Esophagus muscularis mucosa (tissue), 4 donors: Measurements from ENCODE around the gene YOD1. TPM values are rescaled to one million over a fixed set of nuclear protein-coding genes. Genes with fewer than 3 reads are reported as not detected.

Experiments used
- DNase-seq: peaks from one replicate; pipeline ENCODE4 v3.0.0-alpha.2; 2017; ENCODE audit errors: extremely low spot score
- H3K27ac ChIP-seq, 4 donors: fragments of 200-600 bp; sonication (generic); replicated peaks in 1 of 4; 1 replicate in 3 of 4; 2 replicates in 1 of 4; pipeline ENCODE4 v1.5.1; 2016 to 2019; ENCODE audit warnings: mild to moderate bottlenecking in 1 of 4
- H3K27me3 ChIP-seq, 4 donors: fragments of 200-600 bp; sonication (generic); one replicate each; pipeline versions ENCODE4 v1.5.1 to v1.6.0; 2016 to 2019
- H3K36me3 ChIP-seq, 4 donors: fragments of 200-600 bp; sonication (generic); one replicate each; pipeline ENCODE4 v1.5.1; 2016 to 2019
- H3K4me1 ChIP-seq, 4 donors: fragments of 200-600 bp; sonication (generic); one replicate each; pipeline ENCODE4 v1.5.1; 2016 to 2019
- H3K4me3 ChIP-seq, 4 donors: fragments of 200-600 bp; sonication (generic); 1 replicate in 2 of 4; 2 replicates in 2 of 4; pipeline ENCODE4 v1.5.1; 2016 to 2019; ENCODE audit warnings: mild to moderate bottlenecking in 4 of 4, moderate library complexity in 1 of 4
- H3K9me3 ChIP-seq, 4 donors: fragments of 200-600 bp; sonication (generic); 1 replicate in 3 of 4; 2 replicates in 1 of 4; pipeline ENCODE4 v1.5.1; 2016 to 2019
- CTCF ChIP-seq, 3 experiments: fragments of 200-600 bp in 2 of 3; fragments of 450-650 bp in 1 of 3; sonication (generic) in 2 of 3; IDR thresholded peaks; one replicate each; pipeline ENCODE4 v1.5.1; 2017 to 2019; ENCODE audit warnings: antibody characterized with exemption in 3 of 3, mild to moderate bottlenecking in 2 of 3, moderate library complexity in 1 of 3
- EP300 ChIP-seq: sonication (generic); formaldehyde crosslinking; IDR thresholded peaks from one replicate; pipeline ENCODE4 v1.6.1; 2017; ENCODE audit warnings: antibody characterized with exemption
- POLR2A ChIP-seq: fragments of 450-650 bp; IDR thresholded peaks from one replicate; pipeline ENCODE4 v1.6.1; 2017; ENCODE audit warnings: antibody characterized with exemption, moderate library complexity, mild to moderate bottlenecking, low read depth
- POLR2AphosphoS5 ChIP-seq, 2 donors: sonication (generic); formaldehyde crosslinking; IDR thresholded peaks; one replicate each; pipeline ENCODE4 v1.6.1; 2017; ENCODE audit warnings: antibody characterized with exemption in 2 of 2
- WGBS: methylation state at CpG from one replicate; pipeline ENCODE4 v1.1.5; 2018; 5-methylcytosine and 5-hydroxymethylcytosine counted together
- intact Hi-C: fragments of 100-400 bp; cut with DNase I; formaldehyde crosslinking; loops from one replicate; pipeline ENCODE4 v1.15.1; 2023
- total RNA-seq, 4 donors: library from RNA; depleted of rRNA; stranded (reverse); fragments of >200 nt; gene quantifications; one replicate each; pipeline versions ENCODE4 v1.1.0 to v1.2.1, GENCODE V29; 2016

Gene YOD1
- total RNA-seq, 4 donors from 2014 or later, result 6.3 to 8.5 (median 7.2) TPM

GRCh38 chr1:207001492-207002245, 49.3 kb downstream of the YOD1 start:
- Histone ChIP-seq H3K9me3 (no peaks in the 10 kb centered on the region), H3K4me3 (no peak overlapping the region), H3K27ac (no peak overlapping the region), H3K36me3 (no peaks in the 10 kb centered on the region), H3K27me3 (no peaks in the 10 kb centered on the region), H3K4me1 (no peaks in the 10 kb centered on the region)
- intact Hi-C loops, result no loop called here
- TF ChIP-seq EP300 (no peak), POLR2A (no peak), CTCF (IDR thresholded peaks at IDR 0.05) (no peak), POLR2AphosphoS5 (IDR thresholded peaks at IDR 0.05) (no peak)
- WGBS, result 89% methylated on average over 4 of the region's 5 CpGs
- peak; percentile 42 for DNase-seq

GRCh38 chr1:207000651-207001291, 50.2 kb downstream of the YOD1 start:
- H3K4me1 ChIP-seq, result no peaks in the 10 kb centered on the region
- WGBS, result 72% methylated on average over 5 of the region's 5 CpGs
- H3K4me3 ChIP-seq, result no peak overlapping the region
- no peaks in the 10 kb centered on the region for H3K27me3 ChIP-seq
- intact Hi-C loops, result no loop called here
- TF ChIP-seq POLR2AphosphoS5 (IDR thresholded peaks at IDR 0.05), result no peak
- TF ChIP-seq CTCF (IDR thresholded peaks at IDR 0.05), result no peak
- no peak for TF ChIP-seq POLR2A
- no peak for TF ChIP-seq EP300
- H3K27ac ChIP-seq, result no peak overlapping the region
- no peak for DNase-seq
- H3K36me3 ChIP-seq, result no peaks in the 10 kb centered on the region
- H3K9me3 ChIP-seq, result no peaks in the 10 kb centered on the region

GRCh38 chr1:206998816-206999215, 52.2 kb downstream of the YOD1 start:
- TF ChIP-seq POLR2A, result no peak
- no peak for TF ChIP-seq CTCF (IDR thresholded peaks at IDR 0.05)
- no peak for TF ChIP-seq EP300
- no peak for TF ChIP-seq POLR2AphosphoS5 (IDR thresholded peaks at IDR 0.05)
- no peaks in the 10 kb centered on the region for H3K27me3 ChIP-seq
- no peaks in the 10 kb centered on the region for H3K36me3 ChIP-seq
- H3K4me3 ChIP-seq, result no peak overlapping the region
- no peak for DNase-seq
- H3K27ac ChIP-seq, result no peak overlapping the region
- intact Hi-C loops, result no loop called here
- H3K4me1 ChIP-seq, result no peaks in the 10 kb centered on the region
- WGBS, result 92% methylated on average over 2 of the region's 2 CpGs
- H3K9me3 ChIP-seq, result no peaks in the 10 kb centered on the region

Other genes starting within 250 kb of the YOD1 start
- gene IL20, start 185.6 kb downstream of the YOD1 start, total RNA-seq, result not detected
- 1 to 10 TPM in 1 of 4 donors, not detected in 3; 1.7 TPM for gene IL24, start 153.8 kb downstream of the YOD1 start, total RNA-seq
- gene FCMR, start 129.3 kb downstream of the YOD1 start, total RNA-seq, result 1 to 10 TPM in 3 of 4 donors, not detected in 1; 2.5 to 3.3 (median 3.2) TPM
- gene PIGR, start 104.7 kb downstream of the YOD1 start, total RNA-seq, result 1 to 10 TPM in 2 of 4 donors, under 1 TPM in 1, not detected in 1; 0.42 to 4.2 (median 1.1) TPM
- not detected for gene FCAMR, start 80.7 kb downstream of the YOD1 start, total RNA-seq
- gene C1orf116, start 18.5 kb downstream of the YOD1 start, total RNA-seq, result under 1 TPM; under 0.01 to 0.32 (median 0.17) TPM
- gene PFKFB2, start 2.1 kb upstream of the YOD1 start, total RNA-seq, result 1 to 10 TPM; 3.7 to 5.3 (median 4.1) TPM
- gene C4BPB, start 37.7 kb upstream of the YOD1 start, total RNA-seq, result 1 to 10 TPM in 1 of 4 donors, under 1 TPM in 2, not detected in 1; 0.34 to 1.7 (median 0.50) TPM
- gene C4BPA, start 53.0 kb upstream of the YOD1 start, total RNA-seq, result under 1 TPM in 2 of 4 donors, not detected in 2; under 0.01 to 0.52 TPM